ENCODE results near the gene CEBPE.

CEBPE gene

DNA sequence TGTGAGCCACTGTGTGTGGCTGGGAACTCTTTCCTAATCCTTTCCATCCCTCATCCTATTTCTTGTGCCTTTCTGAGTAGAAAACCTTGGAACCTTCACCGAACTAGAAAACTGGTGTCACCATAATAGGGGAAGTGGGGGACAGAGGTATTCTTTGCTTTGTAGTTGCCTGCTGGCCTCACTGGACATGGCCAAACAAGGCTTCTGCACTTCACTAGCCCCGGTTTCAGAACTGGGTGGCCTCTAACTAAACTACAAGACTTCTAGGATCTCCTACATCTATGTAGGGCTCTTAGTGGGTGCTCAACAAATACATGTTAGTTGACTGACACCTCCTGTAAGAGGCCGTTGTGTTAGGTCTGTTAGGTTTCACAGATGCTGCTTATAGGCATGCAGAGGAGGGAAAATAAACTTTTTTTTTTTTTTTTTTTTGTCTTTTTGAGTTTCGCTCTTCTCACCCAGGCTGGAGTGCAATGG, 13.7 kb downstream of the CEBPE start:
- H3K9me2 ChIP-seq (ENCODE audit: low read depth, low read length), result no peaks in the 10 kb centered on the region
- TF ChIP-seq EZH2 (IDR thresholded peaks at IDR 0.05; ENCODE audit: borderline replicate concordance, low read length) (no peak), CTCF (IDR thresholded peaks at IDR 0.05; ENCODE audit: low read length) (no peak)
- no peak overlapping the region for H3K27ac ChIP-seq (ENCODE audit: low read depth, low read length, poor library complexity, severe bottlenecking)
- no peaks in the 10 kb centered on the region for H4K20me1 ChIP-seq (ENCODE audit: insufficient read depth, low read length)
- H3F3A ChIP-seq (ENCODE audit: insufficient read depth, low read length), result no peaks in the 10 kb centered on the region
- no peaks in the 10 kb centered on the region for H3K4me1 ChIP-seq (ENCODE audit: insufficient read depth, low read length, severe bottlenecking)
- no peaks in the 10 kb centered on the region; the same call in 1 of the 2 replicates for H3K36me3 ChIP-seq (ENCODE audit: insufficient read depth, low read length)
- no peaks in the 10 kb centered on the region for H3K9me3 ChIP-seq (ENCODE audit: low read length)
- H3K4me2 ChIP-seq (ENCODE audit: low read length), result no peak overlapping the region
- no peak overlapping the region for H3K9ac ChIP-seq (ENCODE audit: low read length)
- H3K27me3 ChIP-seq (ENCODE audit: insufficient read depth, low read length), result no peaks in the 10 kb centered on the region
- H3K4me3 ChIP-seq (ENCODE audit: low read depth, low read length, poor library complexity, severe bottlenecking), result no peak overlapping the region
- H3K79me2 ChIP-seq (ENCODE audit: insufficient read depth, low read length), result no peaks in the 10 kb centered on the region
- no peak overlapping the region for H2AFZ ChIP-seq (ENCODE audit: low read length)

DNA sequence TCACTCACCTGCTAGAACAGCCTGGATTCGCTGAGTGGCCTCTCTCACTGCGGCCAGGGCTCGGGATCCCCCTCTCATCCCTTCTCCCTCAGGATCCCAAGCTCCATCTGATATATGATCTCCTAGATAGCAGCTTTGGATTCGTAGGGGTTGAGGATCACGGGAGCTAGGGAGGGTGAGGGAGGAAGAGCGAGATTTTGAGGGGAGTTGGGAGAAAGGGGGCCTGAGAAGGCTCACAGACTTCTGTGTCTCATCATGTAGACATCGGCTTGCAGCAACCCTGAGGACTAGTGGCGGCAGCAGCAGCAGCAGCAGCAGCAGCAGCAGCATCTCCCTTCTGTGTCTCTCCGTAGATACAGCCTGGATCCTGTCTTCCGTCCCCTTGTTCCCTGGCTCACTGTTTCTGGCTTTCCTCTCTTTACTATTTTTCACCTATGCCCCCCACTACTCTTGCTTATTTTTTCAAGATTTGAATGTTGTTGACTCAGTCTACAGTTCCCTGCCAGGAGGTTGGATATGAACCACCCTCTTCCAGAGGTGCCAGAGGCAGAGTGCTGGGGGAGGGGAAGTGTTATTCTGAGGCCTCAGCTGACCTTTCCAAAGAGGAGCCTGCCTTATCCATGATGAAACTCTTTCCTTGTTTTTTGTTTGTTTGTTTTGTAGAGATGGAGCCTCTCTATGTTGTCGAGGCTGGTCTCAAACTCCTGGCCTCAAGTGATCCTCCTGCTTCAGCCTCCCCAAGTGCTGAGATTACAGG, 14.3 kb downstream of the CEBPE start, which contains the start of gene CIROP:
Gene CIROP, minus strand, starts transcription at position 399 of the 757 bp plus-strand sequence. Its CDS starts 69 bp downstream, at position 330.
- Histone ChIP-seq H3K9me3 (ENCODE audit: low read length) (no peaks in the 10 kb centered on the region), H2AFZ (ENCODE audit: low read length) (no peak within 1 kb of the TSS), H3K9ac (ENCODE audit: low read length) (no peak within 1 kb of the TSS), H3K79me2 (ENCODE audit: insufficient read depth, low read length) (no peaks in the 10 kb centered on the region), H4K20me1 (ENCODE audit: insufficient read depth, low read length) (no peaks in the 10 kb centered on the region), H3K9me2 (ENCODE audit: low read depth, low read length) (no peaks in the 10 kb centered on the region), H3K4me3 (ENCODE audit: low read depth, low read length, poor library complexity, severe bottlenecking) (no peak within 1 kb of the TSS), H3K4me2 (ENCODE audit: low read length) (no peak within 1 kb of the TSS), H3K27ac (ENCODE audit: low read depth, low read length, poor library complexity, severe bottlenecking) (no peak within 1 kb of the TSS), H3K4me1 (ENCODE audit: insufficient read depth, low read length, severe bottlenecking) (no peaks in the 10 kb centered on the region), H3K27me3 (ENCODE audit: insufficient read depth, low read length) (no peaks in the 10 kb centered on the region), H3K36me3 (ENCODE audit: insufficient read depth, low read length) (no peaks in the 10 kb centered on the region; the same call in 1 of the 2 replicates), H3F3A (ENCODE audit: insufficient read depth, low read length) (no peaks in the 10 kb centered on the region)
- TF ChIP-seq EZH2 (IDR thresholded peaks at IDR 0.05; ENCODE audit: borderline replicate concordance, low read length) (no peak), CTCF (IDR thresholded peaks at IDR 0.05; ENCODE audit: low read length) (no peak)

DNA sequence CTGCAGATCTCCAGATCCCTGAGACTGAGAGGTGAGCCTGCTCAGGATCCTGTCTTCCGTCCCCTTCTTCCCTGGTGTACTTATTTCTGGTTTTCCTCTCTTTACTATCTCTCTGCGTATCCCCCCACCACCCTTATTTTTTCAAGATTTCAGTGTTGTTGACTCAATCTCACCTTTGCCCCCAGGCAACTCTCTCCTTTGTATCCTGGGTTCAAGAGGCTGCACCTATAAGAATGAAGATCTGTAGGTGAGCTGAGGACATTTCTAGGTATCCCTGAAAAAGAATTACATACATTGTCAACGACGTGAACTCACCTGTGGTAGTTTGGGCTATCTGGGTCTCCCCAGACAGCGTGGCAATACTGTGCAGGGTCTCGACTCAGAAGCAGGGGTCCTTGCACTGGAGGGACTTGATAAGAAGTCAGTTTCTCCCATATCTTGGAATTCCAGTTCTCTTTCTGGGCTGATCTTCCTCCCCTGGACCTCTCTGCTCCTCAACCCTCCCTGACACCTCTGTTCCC, 14.9 kb downstream of the CEBPE start:
- H3K36me3 ChIP-seq (ENCODE audit: insufficient read depth, low read length), result peaks cover 3% of the 10 kb centered on the region
- no peaks in the 10 kb centered on the region for H3K9me2 ChIP-seq (ENCODE audit: low read depth, low read length)
- TF ChIP-seq CTCF (IDR thresholded peaks at IDR 0.05; ENCODE audit: low read length) (no peak), EZH2 (IDR thresholded peaks at IDR 0.05; ENCODE audit: borderline replicate concordance, low read length) (no peak)
- no peak overlapping the region for H3K4me3 ChIP-seq (ENCODE audit: low read depth, low read length, poor library complexity, severe bottlenecking)
- no peaks in the 10 kb centered on the region for H3F3A ChIP-seq (ENCODE audit: insufficient read depth, low read length)
- no peaks in the 10 kb centered on the region for H3K27me3 ChIP-seq (ENCODE audit: insufficient read depth, low read length)
- no peak overlapping the region for H3K27ac ChIP-seq (ENCODE audit: low read depth, low read length, poor library complexity, severe bottlenecking)
- no peaks in the 10 kb centered on the region for H3K9me3 ChIP-seq (ENCODE audit: low read length)
- no peak overlapping the region for H3K9ac ChIP-seq (ENCODE audit: low read length)
- H4K20me1 ChIP-seq (ENCODE audit: insufficient read depth, low read length), result no peaks in the 10 kb centered on the region
- no peaks in the 10 kb centered on the region for H3K79me2 ChIP-seq (ENCODE audit: insufficient read depth, low read length)
- no peak overlapping the region for H2AFZ ChIP-seq (ENCODE audit: low read length)
- H3K4me1 ChIP-seq (ENCODE audit: insufficient read depth, low read length, severe bottlenecking), result no peaks in the 10 kb centered on the region
- H3K4me2 ChIP-seq (ENCODE audit: low read length), result no peak overlapping the region

All from OCI-LY1 (cell line).